GM21619 (cell line): ENCODE results near the gene RDH14.

Experiments used
- ATAC-seq: cut with Tn5 transposase; IDR thresholded peaks from one replicate; pipeline ENCODE4 v1.9.1; 2021; ENCODE audit not compliant: unreplicated experiment

Gene RDH14

DNA sequence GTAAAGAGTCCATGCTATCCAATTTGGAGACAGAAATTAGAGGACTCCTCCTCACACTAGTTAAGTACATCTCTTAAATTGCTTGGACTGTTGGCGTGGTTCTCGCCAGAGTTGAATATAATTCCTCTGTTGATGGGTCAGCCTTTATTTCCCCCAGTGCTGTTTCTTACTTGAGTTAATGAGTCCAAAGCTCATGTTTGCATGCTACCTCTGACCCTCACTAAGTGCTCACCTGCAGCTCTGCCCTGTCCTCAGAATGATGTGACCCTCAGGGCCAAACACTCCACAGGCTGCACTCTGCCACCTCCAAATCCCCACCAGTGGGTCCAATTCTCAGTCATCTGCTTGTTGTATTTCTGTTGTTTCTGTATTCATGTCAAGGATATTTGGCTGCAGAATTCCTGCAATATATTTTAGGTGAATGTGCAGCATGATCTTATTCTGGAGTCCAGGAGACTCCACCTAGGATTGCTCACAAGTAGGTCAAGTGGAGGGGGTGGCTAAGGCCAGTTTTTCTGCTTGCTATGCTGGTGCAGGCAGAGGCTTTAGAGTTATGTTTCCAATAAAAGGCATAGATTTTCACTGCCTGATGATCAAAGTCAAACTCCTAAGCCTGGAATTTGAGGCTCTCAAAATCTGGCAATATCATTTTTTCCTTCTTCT lies 37.8 kb downstream of the RDH14 start:
- ATAC-seq = no peak

- ATAC-seq = peak; percentile 88
Observed at GRCh38 chr2:18520451-18521425, 39.7 kb downstream of the RDH14 start.

DNA sequence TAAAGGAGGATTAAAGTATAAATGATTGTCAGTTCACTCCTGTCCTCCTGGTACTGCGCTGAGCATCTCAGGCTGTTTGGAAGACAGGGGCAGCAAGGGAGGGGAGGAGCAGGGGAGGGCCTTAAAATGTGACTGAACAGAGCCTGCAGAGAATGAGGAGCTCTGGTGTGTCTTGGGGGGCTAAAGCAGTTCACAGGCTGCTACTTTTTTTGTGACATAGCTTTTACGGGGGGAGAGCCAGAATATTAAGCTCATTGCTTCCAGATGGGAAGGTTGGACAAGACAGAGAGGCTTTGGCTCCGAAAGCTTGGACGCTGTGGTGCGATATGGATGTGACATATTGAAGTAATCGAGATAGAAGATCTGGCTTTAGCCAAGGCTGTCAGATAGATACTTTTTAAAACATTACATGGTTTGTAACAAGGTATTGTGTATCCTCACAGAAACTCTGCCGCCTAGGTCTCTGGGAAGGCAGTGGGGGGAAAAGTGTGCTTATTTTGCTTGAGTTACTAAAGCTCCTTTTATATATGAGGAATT lies 40.5 kb downstream of the RDH14 start:
- ATAC-seq = no peak

- no peak for ATAC-seq
Observed at GRCh38 chr2:18518116-18519111, 42.0 kb downstream of the RDH14 start.

DNA sequence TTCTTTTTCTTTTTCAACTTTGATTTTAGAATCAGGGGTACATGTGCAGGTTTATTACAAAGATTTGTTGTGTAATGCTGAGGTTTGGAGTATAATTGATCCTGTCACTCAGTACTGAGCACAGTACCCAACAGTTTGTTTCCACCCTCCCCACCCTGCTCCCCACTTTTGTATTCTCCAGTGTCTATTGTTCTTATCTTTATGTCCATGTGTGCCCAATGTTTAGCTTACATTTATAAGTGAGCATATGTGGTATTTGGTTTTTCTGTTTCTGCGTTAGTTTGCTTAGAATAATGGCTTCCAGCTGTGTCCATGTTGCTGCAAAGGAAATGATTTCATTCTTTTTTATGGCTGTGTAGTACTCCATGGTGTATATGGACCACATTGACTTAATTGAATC lies 43.1 kb downstream of the RDH14 start:
- ATAC-seq = no peak

DNA sequence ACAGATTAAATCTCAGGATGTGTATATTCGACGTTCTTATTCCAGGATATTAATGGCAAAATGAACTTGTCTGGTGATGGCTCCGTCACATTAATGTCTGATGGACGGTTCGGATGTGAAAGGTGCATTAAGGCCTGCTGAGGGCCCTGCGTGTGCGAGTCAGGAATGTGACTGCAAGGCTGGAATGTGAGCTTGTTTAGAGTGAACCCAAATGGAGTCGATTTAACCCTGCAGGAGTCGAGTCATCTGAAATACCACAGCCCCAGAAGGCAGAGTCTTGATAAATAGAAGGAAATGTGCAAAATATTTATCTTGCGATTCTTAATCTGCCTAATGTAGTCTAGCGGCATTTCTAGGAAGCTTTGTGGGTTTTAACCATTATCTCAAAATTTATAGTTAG lies 44.3 kb downstream of the RDH14 start:
- no peak for ATAC-seq

GRCh38 chr2:18514526-18515461 lies 45.7 kb downstream of the RDH14 start:
- no peak for ATAC-seq

- ATAC-seq = no peak
Observed at GRCh38 chr2:18510775-18511174, 49.7 kb downstream of the RDH14 start.

DNA sequence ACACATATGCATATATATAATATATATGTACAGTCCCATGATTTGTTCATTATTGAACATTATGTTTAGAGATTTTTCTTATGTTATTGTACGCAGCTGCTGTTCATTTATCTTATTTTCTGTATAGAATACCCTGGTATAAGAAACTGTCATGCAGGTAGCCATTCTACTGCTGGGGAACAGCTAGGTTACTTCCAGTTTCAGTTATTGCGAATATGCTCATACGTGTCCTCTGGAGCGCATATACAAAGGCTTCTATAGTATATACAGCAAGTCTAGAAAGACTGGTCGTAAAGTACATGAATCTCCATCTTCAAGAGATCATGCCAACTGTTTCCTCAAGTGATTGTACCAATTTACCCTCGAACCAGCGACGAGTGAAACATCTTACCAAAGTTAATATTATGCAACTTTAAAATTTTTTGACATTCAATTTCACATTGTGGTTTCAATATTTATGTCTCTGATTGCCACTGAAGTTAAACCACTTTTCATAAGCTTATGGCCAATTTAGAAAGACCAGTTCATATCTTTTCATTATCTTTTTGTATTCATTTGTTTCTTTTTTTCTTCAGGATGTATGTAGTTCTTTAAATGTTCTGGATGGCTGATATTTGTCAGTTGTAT lies 53.5 kb downstream of the RDH14 start:
- ATAC-seq = no peak

GRCh38 chr2:18505703-18506341 lies 54.6 kb downstream of the RDH14 start:
- no peak for ATAC-seq
